Nephron progenitor cell (in vitro differentiated cells): Measurements from ENCODE around the gene PTPRC.

Experiments
- DNase-seq: peaks from one replicate; pipeline ENCODE4 v3.0.0; 2021
- H3K27ac Mint-ChIP-seq: 2 replicates; pipeline ENCODE4 v1.8.0; 2021; ENCODE audit warnings: mild to moderate bottlenecking, moderate library complexity, mixed read lengths
- H3K27me3 Mint-ChIP-seq: 2 replicates; pipeline ENCODE4 v1.8.0; 2021; ENCODE audit warnings: mild to moderate bottlenecking, low read depth, mixed read lengths; ENCODE audit not compliant: poor library complexity
- H3K36me3 Mint-ChIP-seq: 2 replicates; pipeline ENCODE4 v1.8.0; 2021; ENCODE audit warnings: low read depth, mixed read lengths
- H3K4me1 Mint-ChIP-seq: 2 replicates; pipeline ENCODE4 v1.8.0; 2021; ENCODE audit warnings: mixed read lengths
- H3K4me3 Mint-ChIP-seq: 2 replicates; pipeline ENCODE4 v1.8.0; 2021; ENCODE audit warnings: mild to moderate bottlenecking, moderate library complexity, mixed read lengths
- H3K9me3 Mint-ChIP-seq: 2 replicates; pipeline ENCODE4 v1.8.0; 2021; ENCODE audit warnings: mild to moderate bottlenecking, moderate library complexity, mixed read lengths
- CTCF ChIP-seq: fragments of 200-600 bp; sonication (generic); IDR thresholded peaks from 2 replicates; pipeline ENCODE4 v1.5.0; 2021; ENCODE audit warnings: antibody characterized with exemption

The PTPRC gene

GRCh38 chr1:198708761-198709525 is 70.1 kb downstream of the PTPRC start:
- Mint-ChIP-seq H3K27ac (no peak overlapping the region), H3K36me3 (no peaks in the 10 kb centered on the region), H3K27me3 (no peaks in the 10 kb centered on the region), H3K4me1 (no peaks in the 10 kb centered on the region), H3K4me3 (no peak overlapping the region), H3K9me3 (no peaks in the 10 kb centered on the region)
- no peak for DNase-seq
- no peak for TF ChIP-seq CTCF

GRCh38 chr1:198711837-198712236 is 73.0 kb downstream of the PTPRC start:
- no peak overlapping the region for H3K4me3 Mint-ChIP-seq
- H3K36me3 Mint-ChIP-seq = no peaks in the 10 kb centered on the region
- no peaks in the 10 kb centered on the region for H3K4me1 Mint-ChIP-seq
- no peak for DNase-seq
- H3K27ac Mint-ChIP-seq = no peak overlapping the region
- peaks cover 8% of the 10 kb centered on the region for H3K9me3 Mint-ChIP-seq
- H3K27me3 Mint-ChIP-seq = no peaks in the 10 kb centered on the region
- TF ChIP-seq CTCF = no peak

GRCh38 chr1:198713081-198713480 is 74.2 kb downstream of the PTPRC start:
- no peak overlapping the region for H3K4me3 Mint-ChIP-seq
- H3K27me3 Mint-ChIP-seq = no peaks in the 10 kb centered on the region
- no peak overlapping the region for H3K27ac Mint-ChIP-seq

GRCh38 chr1:198714271-198714670 is 75.4 kb downstream of the PTPRC start:
- no peak for DNase-seq
- Mint-ChIP-seq H3K9me3 (peaks cover 8% of the 10 kb centered on the region), H3K27me3 (no peaks in the 10 kb centered on the region), H3K36me3 (no peaks in the 10 kb centered on the region), H3K4me3 (no peak overlapping the region), H3K4me1 (no peaks in the 10 kb centered on the region), H3K27ac (no peak overlapping the region)
- no peak for TF ChIP-seq CTCF

More at GRCh38 chr1:198713081-198713480, 74.2 kb downstream of the PTPRC start:
- Mint-ChIP-seq H3K36me3 (no peaks in the 10 kb centered on the region), H3K4me1 (no peaks in the 10 kb centered on the region), H3K9me3 (peaks cover 8% of the 10 kb centered on the region)
- DNase-seq = no peak
- no peak for TF ChIP-seq CTCF

- Mint-ChIP-seq H3K4me3 (no peak overlapping the region), H3K4me1 (no peaks in the 10 kb centered on the region), H3K9me3 (peaks cover 8% of the 10 kb centered on the region), H3K36me3 (no peaks in the 10 kb centered on the region), H3K27me3 (no peaks in the 10 kb centered on the region), H3K27ac (no peak overlapping the region)
- no peak for TF ChIP-seq CTCF
- no peak for DNase-seq
Measured at GRCh38 chr1:198716051-198716450, 77.2 kb downstream of the PTPRC start.

- TF ChIP-seq CTCF = no peak
- DNase-seq = no peak
- Mint-ChIP-seq H3K9me3 (peaks cover 8% of the 10 kb centered on the region), H3K4me3 (no peak overlapping the region), H3K36me3 (no peaks in the 10 kb centered on the region), H3K27ac (no peak overlapping the region), H3K4me1 (no peaks in the 10 kb centered on the region), H3K27me3 (no peaks in the 10 kb centered on the region)
Measured at GRCh38 chr1:198717510-198717909, 78.7 kb downstream of the PTPRC start.
